HCT116 (cell line): ENCODE measurements around the gene TAGLN3. TPM values are rescaled to one million over a fixed set of nuclear protein-coding genes. Genes with fewer than 3 reads are reported as not detected.

Source experiments
- ATAC-seq: fragments of 200-7000 bp; cut with Tn5 transposase; 2 replicates; pipeline ENCODE4 v1.9.1; 2020; ENCODE audit warnings: mild to moderate bottlenecking, moderate library complexity
- BruUV-seq: library from RNA; stranded (reverse); fragments of 400-500 nt; replicated peaks from 2 replicates; lab custom pipeline; 2021; lab: Mats Ljungman, UMichigan
- CTCF ChIA-PET: fragments of 300-600 bp; sonication (Branson Sonifier 250); formaldehyde crosslinking; loops from one replicate; lab custom pipeline; 2021; ENCODE audit warnings: antibody characterized with exemption; lab: Charles Lee
- POLR2A ChIA-PET: fragments of 300-600, 350-600 bp; sonication (Branson Sonifier 250); formaldehyde crosslinking; loops from one replicate; lab custom pipeline; 2021; ENCODE audit warnings: antibody characterized with exemption; lab: Charles Lee
- RAD21 ChIA-PET, 2 experiments: fragments of 300-600 bp; sonication (Branson Sonifier 250); formaldehyde crosslinking; loops; one replicate each; lab custom pipeline; 2023; ENCODE audit warnings: low total read pairs in 2 of 2; ENCODE audit not compliant: uncharacterized antibody in 2 of 2, unreplicated experiment in 2 of 2, low non-redundant PET in 1 of 2; lab: Charles Lee
- DNase-seq: peaks from one replicate; pipeline ENCODE4 v3.0.0-alpha.2; 2010; ENCODE audit warnings: low read depth, low spot score
- H2AFZ ChIP-seq: fragments of 200-600 bp; shearing (Covaris generic), sonication (generic); 2 replicates; pipeline ENCODE4 v1.6.1; 2017; ENCODE audit warnings: low read depth, mixed run types, mixed read lengths, antibody characterized with exemption, low read length; ENCODE audit not compliant: poor library complexity, severe bottlenecking
- H3K27ac ChIP-seq: 2 replicates; pipeline ENCODE4 v1.5.1; 2012; ENCODE audit warnings: low read depth, low read length
- H3K27me3 ChIP-seq: fragments of 200-600 bp; sonication (generic); 2 replicates; pipeline ENCODE4 v1.6.1; 2016; ENCODE audit warnings: mixed run types, low read length, mixed read lengths; ENCODE audit not compliant: insufficient read depth
- H3K36me3 ChIP-seq, 2 experiments: fragments of 200-500 bp in 1 of 2; fragments of 200-600 bp in 1 of 2; sonication (Bioruptor generic) in 1 of 2; sonication (generic) in 1 of 2; 2 replicates each; pipeline versions ENCODE4 v1.5.1 to v1.6.1; 2014 to 2016; ENCODE audit warnings: low read length in 2 of 2, inconsistent platforms in 1 of 2, mixed read lengths in 1 of 2, mixed run types in 1 of 2; ENCODE audit not compliant: insufficient read depth in 2 of 2, control insufficient read depth in 1 of 2
- H3K4me1 ChIP-seq, 2 experiments: fragments of 200-600 bp in 1 of 2; sonication (generic) in 1 of 2; 2 replicates each; pipeline versions ENCODE4 v1.5.1 to v1.6.1; 2012 to 2017; ENCODE audit warnings: low read length in 2 of 2, inconsistent platforms in 1 of 2, mild to moderate bottlenecking in 1 of 2, mixed read lengths in 1 of 2, mixed run types in 1 of 2, moderate library complexity in 1 of 2; ENCODE audit not compliant: insufficient read depth in 2 of 2, control insufficient read depth in 1 of 2
- H3K4me2 ChIP-seq: fragments of 200-600 bp; sonication (generic); 2 replicates; pipeline ENCODE4 v1.6.1; 2017; ENCODE audit warnings: mixed run types, low read length, mixed read lengths
- H3K4me3 ChIP-seq, 2 experiments: fragments of 200-600 bp in 1 of 2; sonication (generic) in 1 of 2; replicated peaks in 1 of 2; 2 replicates each; pipeline ENCODE4 v1.5.1; 2011 to 2016; ENCODE audit warnings: low read length in 2 of 2, control low read depth in 1 of 2, low read depth in 1 of 2, mild to moderate bottlenecking in 1 of 2, mixed read lengths in 1 of 2, mixed run types in 1 of 2
- H3K79me2 ChIP-seq: fragments of 200-600 bp; sonication (generic); 2 replicates; pipeline ENCODE4 v1.6.1; 2017; ENCODE audit warnings: mild to moderate bottlenecking, mixed run types, low read length, moderate library complexity, mixed read lengths; ENCODE audit not compliant: insufficient read depth
- H3K9ac ChIP-seq: fragments of 200-600 bp; sonication (generic); 2 replicates; pipeline ENCODE4 v1.6.1; 2016; ENCODE audit warnings: low read length, mixed read lengths
- H3K9me2 ChIP-seq: fragments of 200-600 bp; sonication (generic), shearing (Covaris generic); 2 replicates; pipeline ENCODE4 v1.6.1; 2017; ENCODE audit warnings: mixed run types, mild to moderate bottlenecking, moderate library complexity; ENCODE audit not compliant: insufficient read depth
- H3K9me3 ChIP-seq, 2 experiments: fragments of 200-500 bp in 1 of 2; fragments of 200-600 bp in 1 of 2; sonication (Bioruptor generic) in 1 of 2; sonication (generic) in 1 of 2; 2 replicates each; pipeline ENCODE4 v1.6.1; 2014 to 2017; ENCODE audit warnings: low read length in 2 of 2, mixed read lengths in 2 of 2, inconsistent platforms in 1 of 2, low read depth in 1 of 2, mild to moderate bottlenecking in 1 of 2, mixed run types in 1 of 2, moderate library complexity in 1 of 2; ENCODE audit not compliant: control insufficient read depth in 1 of 2, insufficient read depth in 1 of 2
- H4K20me1 ChIP-seq: fragments of 200-600 bp; sonication (generic), shearing (Covaris generic); 2 replicates; pipeline ENCODE4 v1.6.1; 2017; ENCODE audit warnings: mixed run types, mild to moderate bottlenecking, moderate library complexity; ENCODE audit not compliant: insufficient read depth
- CBX3 ChIP-seq: IDR thresholded peaks from 2 replicates; pipeline ENCODE4 v1.6.1; 2012; ENCODE audit warnings: low read depth
- CEBPB ChIP-seq: IDR thresholded peaks from 2 replicates; pipeline ENCODE4 v1.6.1; 2012; ENCODE audit warnings: low read depth
- CTCF ChIP-seq, 3 experiments: fragments of 200-600 bp in 1 of 3; sonication (generic) in 1 of 3; IDR thresholded peaks in 2 of 3; conservative IDR thresholded peaks in 1 of 3; 2 replicates each; pipeline ENCODE4 v1.5.1; 2012 to 2017; ENCODE audit warnings: low read depth in 2 of 3, low read length in 2 of 3, antibody characterized with exemption in 1 of 3, borderline replicate concordance in 1 of 3, control low read depth in 1 of 3, mild to moderate bottlenecking in 1 of 3, mixed read lengths in 1 of 3, mixed run types in 1 of 3, moderate library complexity in 1 of 3; ENCODE audit not compliant: insufficient read depth in 1 of 3
- EGR1 ChIP-seq: IDR thresholded peaks from 2 replicates; pipeline ENCODE4 v1.6.1; 2012; ENCODE audit warnings: low read depth
- ELF1 ChIP-seq: IDR thresholded peaks from 2 replicates; pipeline ENCODE4 v1.6.1; 2012; ENCODE audit warnings: low read depth, borderline replicate concordance
- EZH2 ChIP-seq: fragments of 200-600 bp; sonication (generic); IDR thresholded peaks from 2 replicates; pipeline ENCODE4 v1.6.1; 2017; ENCODE audit warnings: antibody characterized with exemption, mixed run types
- EZH2phosphoT487 ChIP-seq: fragments of 200-600 bp; IDR thresholded peaks from 2 replicates; pipeline ENCODE4 v1.6.1; 2018; ENCODE audit warnings: antibody characterized with exemption, borderline replicate concordance
- FOSL1 ChIP-seq: IDR thresholded peaks from 2 replicates; pipeline ENCODE4 v1.6.1; 2012; ENCODE audit warnings: low read depth
- JUND ChIP-seq: IDR thresholded peaks from 2 replicates; pipeline ENCODE4 v1.6.1; 2012
- MAX ChIP-seq: IDR thresholded peaks from 2 replicates; pipeline ENCODE4 v1.6.1; 2012
- POLR2A ChIP-seq: IDR thresholded peaks from 2 replicates; pipeline ENCODE4 v1.7.0; 2011; ENCODE audit warnings: borderline replicate concordance; ENCODE audit not compliant: insufficient read depth, insufficient read length; ENCODE audit errors: extremely low read depth
- POLR2AphosphoS5 ChIP-seq: IDR thresholded peaks from 2 replicates; pipeline ENCODE4 v1.6.1; 2011; ENCODE audit warnings: mild to moderate bottlenecking, low read depth, low read length, moderate library complexity
- SIN3A ChIP-seq: IDR thresholded peaks from 2 replicates; pipeline ENCODE4 v1.6.1; 2012; ENCODE audit warnings: low read depth
- SP1 ChIP-seq: IDR thresholded peaks from 2 replicates; pipeline ENCODE4 v1.6.1; 2012; ENCODE audit warnings: low read depth
- TCF7L2 ChIP-seq: IDR thresholded peaks from 2 replicates; pipeline ENCODE4 v1.7.0; 2011; ENCODE audit warnings: borderline replicate concordance, inconsistent platforms; ENCODE audit not compliant: insufficient read depth, insufficient read length; ENCODE audit errors: extremely low read depth
- ZNF274 ChIP-seq: fragments of 200-500 bp; sonication (Bioruptor generic); IDR thresholded peaks from 2 replicates; pipeline ENCODE4 v1.6.1; 2014; ENCODE audit warnings: mild to moderate bottlenecking, low read depth, low read length, inconsistent platforms
- intact Hi-C: fragments of 100-400 bp; cut with micrococcal nuclease; formaldehyde crosslinking; loops from 2 replicates; pipeline ENCODE4 v1.10.0; 2022
- total RNA-seq: library from RNA; stranded (reverse); gene quantifications from one replicate; pipeline ENCODE4 v1.2.1, GENCODE V29; 2021; ENCODE audit not compliant: unreplicated experiment

TAGLN3 gene
- total RNA-seq, 1 experiment from 2014 or later, result 0.64 TPM

GRCh38 chr3:112032098-112032731 lies 33.5 kb downstream of the TAGLN3 start:
- no TSS peak for BruUV-seq
- RAD21 ChIA-PET, result no interaction called here
- no peak for ATAC-seq

GRCh38 chr3:112034436-112034835 lies 35.7 kb downstream of the TAGLN3 start, which contains the start of gene TMPRSS7:
TMPRSS7 (plus strand) TSS chr3:112034736; CDS start chr3:112034846, 110 bp downstream.
- no peaks in the 10 kb centered on the region for H3K36me3 ChIP-seq
- no peaks in the 10 kb centered on the region for H4K20me1 ChIP-seq
- TF ChIP-seq SIN3A, result no peak
- no peak for TF ChIP-seq MAX
- no peak for TF ChIP-seq EGR1
- TF ChIP-seq EZH2phosphoT487, result no peak
- no peak for TF ChIP-seq CTCF (IDR thresholded peaks at IDR 0.05 in 2 of 3, conservative IDR thresholded peaks at IDR 0.05 in 1 of 3; ENCODE audit: borderline replicate concordance in 1 of 3, insufficient read depth in 1 of 3, low read depth in 2 of 3, low read length in 2 of 3)
- TF ChIP-seq JUND, result no peak
- no peak for TF ChIP-seq CBX3
- no peak for TF ChIP-seq ZNF274
- TF ChIP-seq SP1, result no peak
- no peak for TF ChIP-seq EZH2
- TF ChIP-seq TCF7L2, result no peak
- TF ChIP-seq CEBPB, result no peak
- no peak for TF ChIP-seq POLR2A
- TF ChIP-seq ELF1, result no peak
- no peak for TF ChIP-seq FOSL1
- TF ChIP-seq, all 23 proteins: peak for 0
- RAD21 ChIA-PET, result no interaction called here
- ATAC-seq (no peak), DNase-seq (no peak)
- Histone ChIP-seq H3K4me3 (no peak within 1 kb of the TSS), H3K9me3 (no peaks in the 10 kb centered on the region), H3K27ac (no peak within 1 kb of the TSS), H2AFZ (no peak within 1 kb of the TSS), H3K9me2 (no peaks in the 10 kb centered on the region), H3K4me1 (no peaks in the 10 kb centered on the region), H3K9ac (no peak within 1 kb of the TSS), H3K79me2 (no peaks in the 10 kb centered on the region), H3K27me3 (no peaks in the 10 kb centered on the region), H3K4me2 (no peak within 1 kb of the TSS)
- POLR2A ChIA-PET, result no interaction called here
- CTCF ChIA-PET, result interaction anchor here (1.9 kb wide), 1 partner anchor 10 kb away, joined by 8 read pairs; no protein-coding TSS in a partner anchor
- intact Hi-C loops, result no loop called here
- BruUV-seq, result no TSS peak

More at GRCh38 chr3:112032098-112032731, 33.5 kb downstream of the TAGLN3 start:
- Histone ChIP-seq H3K27ac (no peak overlapping the region), H3K27me3 (no peaks in the 10 kb centered on the region), H4K20me1 (no peaks in the 10 kb centered on the region), H3K9ac (no peak overlapping the region), H3K79me2 (no peaks in the 10 kb centered on the region)
- no peak for DNase-seq
- TF ChIP-seq POLR2AphosphoS5, result no peak
- TF ChIP-seq, all 23 proteins: peak for 0
- ChIA-PET POLR2A (no interaction called here), CTCF (interaction anchor here (1.1 to 3.0 kb wide), 4 partner anchors 9 to 43 kb away, joined by 3 to 10 read pairs (median 3); no protein-coding TSS in a partner anchor)
- no peak overlapping the region for H3K4me3 ChIP-seq
- no peaks in the 10 kb centered on the region for H3K9me3 ChIP-seq
- no peaks in the 10 kb centered on the region for H3K36me3 ChIP-seq
- H3K4me2 ChIP-seq, result no peak overlapping the region
- intact Hi-C loops, result no loop called here
- no peaks in the 10 kb centered on the region for H3K9me2 ChIP-seq
- no peak overlapping the region for H2AFZ ChIP-seq
- H3K4me1 ChIP-seq, result no peaks in the 10 kb centered on the region
